Heart right ventricle (tissue), 16 donors: Measurements from ENCODE around the gene CTDSPL2. TPM values are rescaled to one million over a fixed set of nuclear protein-coding genes. Genes with fewer than 3 reads are reported as not detected.
"Not testable (repeated sequence)": the region's sequence is repeated elsewhere in the genome, so short reads cannot be mapped to it uniquely, and the experiment has no call there.

Experiments used
- ATAC-seq, 8 donors: fragments of 200-7000 bp; cut with Tn5 transposase; one replicate each; pipeline ENCODE4 v1.9.1; 2020; ENCODE audit warnings: mild to moderate bottlenecking in 8 of 8, moderate library complexity in 8 of 8, moderate number of reproducible peaks in 1 of 8
- DNase-seq, 2 donors: peaks; one replicate each; pipeline ENCODE4 v3.0.0-alpha.2; 2020
- H3K27ac ChIP-seq, 10 donors: fragments of 200-600 bp; sonication (generic) in 2 of 10; one replicate each; pipeline versions ENCODE4 v1.5.0 to v1.8.0; 2020 to 2022; ENCODE audit warnings: mild to moderate bottlenecking in 3 of 10
- H3K27me3 ChIP-seq, 7 donors: fragments of 200-600 bp; one replicate each; pipeline ENCODE4 v1.8.0; 2021 to 2022; ENCODE audit warnings: mild to moderate bottlenecking in 2 of 7
- H3K36me3 ChIP-seq, 9 donors: fragments of 200-600 bp; sonication (generic) in 1 of 9; one replicate each; pipeline versions ENCODE4 v1.5.0 to v1.8.0; 2020 to 2022; ENCODE audit warnings: mild to moderate bottlenecking in 2 of 9
- H3K4me1 ChIP-seq, 9 donors: fragments of 200-600 bp; sonication (generic) in 1 of 9; one replicate each; pipeline versions ENCODE4 v1.5.0 to v1.8.0; 2020 to 2022; ENCODE audit warnings: mild to moderate bottlenecking in 4 of 9
- H3K4me3 ChIP-seq, 10 donors: fragments of 200-600 bp; sonication (generic) in 2 of 10; one replicate each; pipeline versions ENCODE4 v1.5.0 to v1.8.0; 2020 to 2022; ENCODE audit warnings: mild to moderate bottlenecking in 7 of 10, moderate library complexity in 2 of 10
- H3K9me3 ChIP-seq, 11 donors: fragments of 200-600 bp in 10 of 11; sonication (generic) in 2 of 11; one replicate each; pipeline versions ENCODE4 v1.5.0 to v1.8.0; 2013 to 2022; ENCODE audit warnings: mild to moderate bottlenecking in 2 of 11, control low read depth in 1 of 11, moderate library complexity in 1 of 11
- CTCF ChIP-seq, 9 donors: fragments of 200-600 bp; sonication (generic) in 2 of 9; IDR thresholded peaks; one replicate each; pipeline versions ENCODE4 v1.5.0 to v1.8.0; 2021 to 2022; ENCODE audit warnings: antibody characterized with exemption in 9 of 9, mild to moderate bottlenecking in 5 of 9, moderate library complexity in 1 of 9
- WGBS, 2 donors: extraction: QIAGEN DNeasy Blood & Tissue Kit; methylation state at CpG; one replicate each; pipeline ENCODE4 v1.1.7; 2013; ENCODE audit warnings: inconsistent platforms in 1 of 2; 5-methylcytosine and 5-hydroxymethylcytosine counted together
- intact Hi-C, 10 donors: fragments of 100-400 bp; cut with DNase I; formaldehyde crosslinking; loops; one replicate each; pipeline versions ENCODE4 v1.11.1 to v1.14.2; 2022
- polyA plus RNA-seq, 2 donors: library from polyadenylated mRNA; stranded (reverse); fragments of 200-250 nt; gene quantifications; one replicate each; pipeline ENCODE4 v1.2.3, GENCODE V29; 2013
- total RNA-seq, 10 donors: library from RNA; stranded (reverse); fragmentation: NEBNext Ultra II Directional in 3 of 10; extraction: Animal tissue kit (Norgen Biotek cat#: 25700) in 3 of 10; gene quantifications; one replicate each; pipeline versions ENCODE4 v1.2.1 to v1.2.4, GENCODE V29; 2021 to 2023
- donor health status: Arrhythmogenic right ventricular cardiomyopathy.
- donor health status: ischemic (EF 13 %, LVEDD 7.1; RV severe dilation, severe dysfunction).
- donor health status: healthy with polysubstance abuse.
- donor health status: DM: no; HTN: yes; CAD: no.
- donor health status: DM: no; HTN: no; CAD: no.
- donor health status: ischemic (EF 25% LVEDD 6.9; RV normal size, moderate dysfunction).
- donor health status: ischemic (EF 25% LVEDD 5.7; RV mildly dilated, moderate dysfunction).
- donor health status: healthy.
- donor health status: DM: yes; HTN: yes; CAD: no.
- donor health status: Ischemic cardiomyopathy.
- donor health status: ischemic (EF 35%, LVEDD 5.7; RV mildly dilated, moderate dysfunction).
- donor health status: nonischemic (EF 11% LVEDD 7.7; RV severe dilation, severe dysfunction).
- donor health status: DM: yes; HTN: yes; CAD: no.
- donor health status: PGD.
- donor health status: ischemic (EF 29% LVEDD 5.4; RV normal size, mild dysfunction).
- donor health status: nonischemic (EF 23%, LVEDD 6.1; RV moderate dilation, normal function).

Gene CTDSPL2
- total and polyA plus RNA-seq, 12 donors, result 3.5 to 22.3 (median 17.7) TPM

GRCh38 chr15:44537735-44538240, 110.4 kb downstream of the CTDSPL2 start:
- DNase-seq, result no peak
- H3K4me3 ChIP-seq, result peak overlapping the region; percentile 74 to 98 (median 90)
- no peaks in the 10 kb centered on the region for H3K9me3 ChIP-seq
- TF ChIP-seq CTCF (IDR thresholded peaks at IDR 0.05), result no peak
- ATAC-seq, result no peak
- intact Hi-C loops, result loop anchor here in 2 of 10 donors (5.0 kb wide), 1 partner anchor 110 kb away; the partner anchor contains the start of gene CTDSPL2 (in 2 of the 2)
- peaks cover 0 to 42% (median 0%) of the 10 kb centered on the region in 9 donors for H3K36me3 ChIP-seq
- peaks cover 0 to 58% (median 50%) of the 10 kb centered on the region in 9 donors for H3K4me1 ChIP-seq
- no peaks in the 10 kb centered on the region for H3K27me3 ChIP-seq
- H3K27ac ChIP-seq, result peak overlapping the region; percentile 74 to 99 (median 96)
- 10 to 12% methylated on average over 13 of the region's 13 CpGs for WGBS, 2 donors

GRCh38 chr15:44541282-44541958, 114.0 kb downstream of the CTDSPL2 start:
- WGBS, 2 donors, result 97 to 98% methylated on average over 4 of the region's 4 CpGs
- DNase-seq (no peak), ATAC-seq (no peak)
- peaks cover 4 to 77% (median 64%) of the 10 kb centered on the region in 9 donors for H3K4me1 ChIP-seq
- peaks cover 0 to 37% (median 0%) of the 10 kb centered on the region in 9 donors for H3K36me3 ChIP-seq
- no peaks in the 10 kb centered on the region for H3K27me3 ChIP-seq
- H3K4me3 ChIP-seq, result no peak overlapping the region
- no peak for TF ChIP-seq CTCF (IDR thresholded peaks at IDR 0.05)
- H3K9me3 ChIP-seq, result no peaks in the 10 kb centered on the region
- intact Hi-C loops, result no loop called here
- H3K27ac ChIP-seq, result peak overlapping the region in 3 of 10 donors; percentile 16 to 50 (median 44)

GRCh38 chr15:44542596-44542995, 115.2 kb downstream of the CTDSPL2 start:
- Histone ChIP-seq H3K9me3 (no peaks in the 10 kb centered on the region), H3K36me3 (peaks cover 0 to 37% (median 0%) of the 10 kb centered on the region in 9 donors), H3K27me3 (no peaks in the 10 kb centered on the region), H3K27ac (peak overlapping the region in 4 of 10 donors; percentile 5 to 50 (median 46)), H3K4me3 (no peak overlapping the region), H3K4me1 (peaks cover 4 to 88% (median 70%) of the 10 kb centered on the region in 9 donors)
- TF ChIP-seq CTCF (IDR thresholded peaks at IDR 0.05), result no peak
- DNase-seq (no peak), ATAC-seq (no peak)
- intact Hi-C loops, result no loop called here

- ATAC-seq, H3K27ac ChIP-seq, DNase-seq, intact Hi-C loops, H3K4me3 ChIP-seq, H3K9me3 ChIP-seq, H3K27me3 ChIP-seq: not testable (repeated sequence)
- 95% methylated on average over 5 of the region's 5 CpGs for WGBS, 2 donors
- peaks cover 4 to 77% (median 54%) of the 10 kb centered on the region in 9 donors for H3K4me1 ChIP-seq
- peaks cover 0 to 39% (median 0%) of the 10 kb centered on the region in 9 donors for H3K36me3 ChIP-seq
These were observed 117.3 kb downstream of the CTDSPL2 start for GRCh38 chr15:44544745-44545144.
